ENCODE data around the gene C1QTNF9B. TPM values are rescaled to one million over a fixed set of nuclear protein-coding genes. Genes with fewer than 3 reads are reported as not detected.
A peak's percentile ranks its signal among the peaks of the same experiment; 100 is the strongest.
"Not testable (repeated sequence)": the region's sequence is repeated elsewhere in the genome, so short reads cannot be mapped to it uniquely, and the experiment has no call there.

C1QTNF9B gene
- total RNA-seq, 1 donor from 2014 or later = not detected

GRCh38 chr13:23902975-23903905 is 5.9 kb upstream of the C1QTNF9B start:
- no peak for TF ChIP-seq CTCF (IDR thresholded peaks at IDR 0.05; ENCODE audit: insufficient read depth, low read length, severe bottlenecking)
- H3K27me3 ChIP-seq (ENCODE audit: control insufficient read depth, insufficient read depth, low read length) = peaks cover 9% of the 10 kb centered on the region
- DNase-seq (ENCODE audit: low read depth) (no peak), FAIRE-seq (no peak)
- no peaks in the 10 kb centered on the region for H3K36me3 ChIP-seq (ENCODE audit: control insufficient read depth, insufficient read depth, low read length)
- no peak overlapping the region for H3K4me3 ChIP-seq (ENCODE audit: low read depth, low read length)

GRCh38 chr13:23901365-23901764 is 4.1 kb upstream of the C1QTNF9B start:
- H3K27me3 ChIP-seq (ENCODE audit: control insufficient read depth, insufficient read depth, low read length) = peaks cover 9% of the 10 kb centered on the region
- FAIRE-seq (no peak), DNase-seq (ENCODE audit: low read depth) (peak; percentile 70)
- no peaks in the 10 kb centered on the region for H3K36me3 ChIP-seq (ENCODE audit: control insufficient read depth, insufficient read depth, low read length)
- TF ChIP-seq CTCF (IDR thresholded peaks at IDR 0.05; ENCODE audit: insufficient read depth, low read length, severe bottlenecking) = no peak
- H3K4me3 ChIP-seq (ENCODE audit: low read depth, low read length) = no peak overlapping the region

DNA sequence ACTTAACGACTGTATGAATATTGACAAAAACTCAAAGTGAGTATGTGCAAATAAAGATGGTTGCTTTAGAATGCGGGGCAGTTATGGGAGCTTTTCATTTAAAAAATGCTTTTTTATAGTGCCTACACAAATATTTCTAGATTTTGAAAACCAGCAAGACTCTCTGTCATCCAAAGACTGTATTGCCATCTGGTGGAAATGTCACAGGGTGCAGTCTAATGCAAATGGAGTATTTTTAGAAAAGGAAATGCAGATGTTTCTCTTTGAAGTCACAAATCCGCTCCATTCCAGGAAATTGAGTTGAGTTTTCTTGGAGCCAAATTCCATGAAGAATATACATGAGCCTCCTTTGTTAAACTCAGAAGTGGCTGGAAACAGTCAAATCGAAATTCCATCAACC is 2.3 kb upstream of the C1QTNF9B start:
- FAIRE-seq (no peak), DNase-seq (ENCODE audit: low read depth) (peak; percentile 37)
- peak; percentile 46 for TF ChIP-seq CTCF (IDR thresholded peaks at IDR 0.05; ENCODE audit: insufficient read depth, low read length, severe bottlenecking)
- Histone ChIP-seq H3K36me3 (ENCODE audit: control insufficient read depth, insufficient read depth, low read length) (no peaks in the 10 kb centered on the region), H3K4me3 (ENCODE audit: low read depth, low read length) (no peak overlapping the region), H3K27me3 (ENCODE audit: control insufficient read depth, insufficient read depth, low read length) (peaks cover 9% of the 10 kb centered on the region)

GRCh38 chr13:23898101-23898500 is 799 bp upstream of the C1QTNF9B start:
- FAIRE-seq (no peak), DNase-seq (ENCODE audit: low read depth) (no peak)
- Histone ChIP-seq H3K36me3 (ENCODE audit: control insufficient read depth, insufficient read depth, low read length) (no peaks in the 10 kb centered on the region), H3K27me3 (ENCODE audit: control insufficient read depth, insufficient read depth, low read length) (peaks cover 3% of the 10 kb centered on the region), H3K4me3 (ENCODE audit: low read depth, low read length) (no peak overlapping the region)
- TF ChIP-seq CTCF (IDR thresholded peaks at IDR 0.05; ENCODE audit: insufficient read depth, low read length, severe bottlenecking) = no peak

DNA sequence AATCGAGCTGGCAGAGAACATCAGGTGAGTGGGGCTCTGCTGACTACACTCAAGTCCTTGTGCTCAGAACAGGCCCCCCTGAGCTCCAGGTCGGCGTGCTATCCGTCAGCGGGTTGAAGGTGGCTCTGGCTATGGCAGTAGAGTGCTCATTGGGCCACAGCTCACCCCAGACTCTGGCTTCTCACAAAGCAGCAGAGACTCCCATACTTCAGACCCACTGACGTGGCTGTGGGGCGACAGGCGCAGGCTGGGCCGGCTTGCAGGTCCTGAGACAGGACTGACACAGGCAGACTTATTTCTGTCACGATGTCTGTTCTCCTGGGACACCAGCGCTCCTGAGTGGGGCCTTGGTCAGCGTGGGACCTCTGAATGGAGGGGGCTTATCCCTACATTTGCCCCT is 2.6 kb downstream of the C1QTNF9B start:
- H3K27me3 ChIP-seq (ENCODE audit: control insufficient read depth, insufficient read depth, low read length); H3K4me3 ChIP-seq (ENCODE audit: low read depth, low read length); DNase-seq (ENCODE audit: low read depth); H3K36me3 ChIP-seq (ENCODE audit: control insufficient read depth, insufficient read depth, low read length): not testable (repeated sequence)
- FAIRE-seq = peak; percentile 70

DNA sequence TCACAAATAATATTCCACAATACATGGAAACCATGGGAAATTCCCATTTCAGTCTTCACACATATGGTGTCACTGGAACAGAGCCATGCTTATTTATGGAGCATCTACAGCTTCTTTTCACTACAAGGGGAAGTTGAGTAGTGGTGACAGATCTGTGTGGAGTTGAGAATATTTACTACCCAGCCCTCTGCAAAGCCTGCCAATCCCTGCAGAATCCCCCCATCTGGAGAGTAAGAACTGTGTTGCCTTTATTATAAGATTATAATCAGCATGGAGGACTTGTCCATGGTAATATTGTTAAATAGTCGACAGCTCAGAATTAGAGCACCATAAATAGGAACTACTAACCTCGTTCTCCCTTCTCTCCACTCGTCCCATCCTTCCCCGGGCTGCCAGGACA is 3.5 kb downstream of the C1QTNF9B start:
- H3K36me3 ChIP-seq (ENCODE audit: control insufficient read depth, insufficient read depth, low read length); H3K4me3 ChIP-seq (ENCODE audit: low read depth, low read length); DNase-seq (ENCODE audit: low read depth); H3K27me3 ChIP-seq (ENCODE audit: control insufficient read depth, insufficient read depth, low read length): not testable (repeated sequence)
- FAIRE-seq = peak; percentile 85

All from bronchial epithelial cell (primary cell).